Caki2 (cell line): ENCODE measurements around the gene TRIM37. TPM values are rescaled to one million over a fixed set of nuclear protein-coding genes. Genes with fewer than 3 reads are reported as not detected.

Experiments used
- DNase-seq: peaks from one replicate; pipeline ENCODE4 v3.0.0-alpha.2; 2015; ENCODE audit warnings: low read depth
- in situ Hi-C: cut with HindIII; loops from 2 replicates; pipeline ENCODE4 v1.10.0; 2016; ENCODE audit warnings: low sequenced_read_pairs, low pct_unique_long_range_greater_than_20kb, mixed read lengths
- total RNA-seq: library from RNA; depleted of rRNA; stranded (reverse); fragments of >200 nt; shearing (Covaris generic); gene quantifications from 2 replicates; pipeline ENCODE4 v1.2.3, GENCODE V29; 2014; ENCODE audit warnings: low replicate concordance

TRIM37 gene
- total RNA-seq, 1 experiment from 2014 or later: 17.9 TPM

GRCh38 chr17:59067340-59067739 is 39.3 kb downstream of the TRIM37 start:
- in situ Hi-C loops: no loop called here
- no peak for DNase-seq

- in situ Hi-C loops: no loop called here
Observed at GRCh38 chr17:59062509-59062908, 44.2 kb downstream of the TRIM37 start.

GRCh38 chr17:59056857-59057256 is 49.8 kb downstream of the TRIM37 start:
- in situ Hi-C loops: no loop called here
- DNase-seq: no peak

More at GRCh38 chr17:59062509-59062908, 44.2 kb downstream of the TRIM37 start:
- no peak for DNase-seq

DNA sequence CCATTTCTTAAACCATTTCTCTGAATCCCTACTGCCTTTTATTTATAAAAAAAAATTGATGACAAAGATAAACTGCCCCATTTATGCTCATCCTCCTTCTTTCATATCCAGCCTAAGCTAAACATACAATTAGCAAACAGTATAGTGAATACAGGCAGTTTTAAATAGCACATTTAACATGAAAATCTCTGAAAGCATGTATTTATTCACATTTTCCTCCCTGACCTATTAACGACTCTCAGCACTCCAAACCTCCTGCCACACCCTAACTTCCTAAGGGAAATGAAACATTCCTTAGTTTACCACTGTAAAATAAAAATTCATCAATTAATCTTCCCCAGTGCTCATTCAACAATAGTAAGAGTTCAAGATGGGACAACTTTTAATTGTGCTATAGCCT is 56.9 kb downstream of the TRIM37 start:
- in situ Hi-C loops: no loop called here
- DNase-seq: no peak

- in situ Hi-C loops: no loop called here
- DNase-seq: no peak
Observed at GRCh38 chr17:59047616-59048015, 59.1 kb downstream of the TRIM37 start.

DNA sequence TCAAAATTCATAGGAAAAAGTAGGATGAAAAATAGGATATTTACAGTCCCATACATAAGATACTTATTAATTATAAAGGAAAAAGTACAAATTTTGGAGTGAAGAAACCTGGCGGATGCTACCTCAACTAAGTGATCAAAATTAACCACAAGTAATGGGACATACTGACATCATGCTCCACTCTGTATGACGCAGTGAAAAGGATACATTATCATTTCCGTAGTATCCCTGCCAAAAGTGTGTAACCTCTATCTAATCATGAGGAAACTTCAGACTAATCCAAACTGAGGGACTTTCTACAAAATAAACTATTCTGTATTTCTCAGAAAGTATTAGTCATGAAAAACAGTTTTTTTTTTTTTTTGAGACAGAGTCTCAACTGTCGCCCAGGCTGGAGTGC is 60.5 kb downstream of the TRIM37 start:
- in situ Hi-C loops: no loop called here
- DNase-seq: no peak

DNA sequence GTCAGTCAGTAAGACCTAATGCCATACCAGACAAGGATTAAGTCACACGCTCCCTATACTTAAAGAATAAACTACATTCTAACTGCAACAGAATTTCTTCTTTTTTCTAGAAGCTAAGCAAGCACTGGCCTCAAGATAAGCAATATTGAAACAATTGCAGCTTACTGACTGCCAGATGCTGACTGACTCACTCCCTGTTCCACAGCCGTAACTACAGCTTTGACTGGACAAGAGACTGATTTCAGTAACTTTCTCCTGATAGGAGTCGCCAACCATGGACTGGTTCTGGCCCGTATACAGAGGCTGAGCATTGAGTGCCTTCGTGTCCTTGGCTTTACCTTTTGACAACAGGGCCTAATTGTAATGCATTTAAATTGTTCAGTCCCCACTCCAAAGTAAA is 67.9 kb downstream of the TRIM37 start:
- in situ Hi-C loops: no loop called here
- DNase-seq: no peak

DNA sequence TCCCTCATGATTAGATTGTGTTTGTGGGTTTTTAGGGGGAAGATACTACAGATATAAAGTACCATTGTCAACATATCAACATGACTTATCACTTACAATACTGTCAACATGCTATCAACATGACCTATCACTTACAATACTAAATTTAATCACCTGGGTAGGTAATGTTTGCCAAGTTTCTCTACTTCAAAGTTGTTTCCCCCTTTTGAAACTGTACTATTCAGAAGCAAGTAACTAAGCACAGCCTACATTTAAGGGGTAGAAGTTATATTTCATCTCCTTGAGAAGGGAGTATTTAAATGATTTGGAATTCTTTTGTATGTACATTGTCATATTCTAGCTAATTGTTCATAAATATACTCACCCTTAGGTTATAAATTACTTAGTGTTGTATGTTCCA is 68.7 kb downstream of the TRIM37 start:
- in situ Hi-C loops: no loop called here
- no peak for DNase-seq

GRCh38 chr17:59030811-59031210 is 75.9 kb downstream of the TRIM37 start:
- in situ Hi-C loops: no loop called here
- DNase-seq: no peak

GRCh38 chr17:59028328-59028727 is 78.4 kb downstream of the TRIM37 start:
- no peak for DNase-seq
- in situ Hi-C loops: no loop called here

- in situ Hi-C loops: no loop called here
- DNase-seq: peak; percentile 6
Observed at GRCh38 chr17:59027750-59028149, 78.9 kb downstream of the TRIM37 start.

DNA sequence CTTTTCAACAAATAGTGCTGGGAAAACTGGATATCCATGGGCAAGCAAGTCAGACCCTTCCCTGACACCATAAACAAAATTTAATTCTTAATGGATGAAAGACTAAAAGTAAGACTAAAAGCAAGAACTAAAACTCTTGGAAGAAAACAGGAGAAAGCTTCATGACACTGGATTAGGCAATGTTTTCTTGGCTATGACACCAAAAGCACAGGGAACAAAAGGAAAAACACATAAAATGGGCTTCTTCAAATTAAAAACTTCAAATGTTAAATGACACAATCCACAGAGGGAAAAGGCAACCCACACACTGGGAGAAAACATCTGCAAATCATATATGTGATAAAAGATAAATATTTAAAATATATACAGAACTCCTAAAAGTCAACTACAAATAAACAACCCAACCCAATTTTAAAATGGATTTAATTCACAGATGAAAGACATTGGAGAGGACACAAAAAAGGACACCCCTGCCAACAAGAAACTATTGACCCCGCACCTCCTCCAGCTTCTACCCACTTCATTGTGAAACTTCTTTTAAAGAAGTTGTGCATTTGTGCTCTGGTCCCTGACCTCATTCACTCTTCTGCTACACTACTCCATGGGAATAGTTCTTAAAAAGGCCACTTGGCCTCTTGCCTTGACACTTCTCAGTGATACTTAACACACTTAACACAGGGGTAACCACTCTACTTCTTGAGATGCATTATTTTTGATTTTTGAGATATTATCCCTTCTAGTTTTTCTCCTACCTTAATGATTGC is 80.3 kb downstream of the TRIM37 start:
- no peak for DNase-seq
- in situ Hi-C loops: no loop called here

DNA sequence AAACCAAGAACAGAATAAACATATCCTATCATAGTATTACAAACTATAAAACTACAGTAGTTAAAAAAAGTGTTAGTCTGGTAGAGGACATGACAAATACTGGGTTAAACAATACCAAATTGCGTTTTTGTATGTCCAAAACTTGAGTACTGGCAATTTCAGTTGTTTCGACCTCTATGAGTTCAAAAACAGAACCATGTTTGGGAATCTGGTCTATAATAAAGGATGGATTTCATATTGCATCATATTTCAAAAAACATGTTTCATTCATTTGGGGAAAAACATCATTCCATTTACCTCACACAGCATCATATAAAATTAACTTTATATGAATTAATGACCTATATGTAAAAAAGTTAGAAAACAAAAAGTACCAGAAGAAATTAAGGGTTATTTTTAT is 81.8 kb downstream of the TRIM37 start:
- DNase-seq: no peak
- in situ Hi-C loops: no loop called here

DNA sequence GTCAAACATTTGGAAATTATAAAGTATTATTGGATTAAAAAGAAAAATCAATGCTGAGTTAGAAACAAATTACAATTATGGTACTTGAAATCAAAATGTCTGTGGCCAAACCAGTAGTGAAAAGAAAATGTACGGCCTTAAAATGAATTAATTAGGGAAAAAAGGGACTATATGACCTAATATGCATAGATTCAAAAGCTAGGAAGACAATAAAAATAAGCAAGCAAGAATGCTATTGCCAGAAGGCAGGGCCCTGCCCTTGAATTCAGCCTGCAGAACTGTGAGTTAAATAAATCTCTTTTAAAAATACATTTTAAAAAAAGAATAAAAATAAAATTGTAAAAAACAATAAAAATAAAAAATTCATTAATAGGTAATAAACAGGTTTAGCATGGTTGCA is 88.7 kb downstream of the TRIM37 start:
- no peak for DNase-seq
- in situ Hi-C loops: no loop called here

- in situ Hi-C loops: no loop called here
- DNase-seq: no peak
Observed at GRCh38 chr17:59011975-59012374, 94.7 kb downstream of the TRIM37 start.

DNA sequence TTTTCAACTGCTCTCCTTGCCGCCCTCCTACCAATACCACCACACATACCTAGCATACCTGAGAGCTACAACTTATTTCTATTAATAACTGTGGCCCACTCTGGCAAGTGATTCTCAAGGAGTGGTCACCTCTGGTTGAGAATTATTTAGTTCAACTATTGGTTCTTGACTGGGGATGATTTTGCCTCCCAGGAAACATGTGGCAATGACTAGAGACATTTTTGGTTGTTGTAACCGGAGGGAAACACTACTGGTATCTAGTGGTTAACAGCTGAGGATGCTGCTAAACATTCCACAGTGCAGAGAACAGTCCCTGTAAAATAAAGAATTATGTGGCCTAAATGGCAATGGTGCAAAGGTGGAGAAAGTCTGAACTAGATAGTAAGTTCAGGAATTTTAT is 96.7 kb downstream of the TRIM37 start:
- DNase-seq: no peak
- in situ Hi-C loops: no loop called here

GRCh38 chr17:59008737-59009136 is 97.9 kb downstream of the TRIM37 start:
- in situ Hi-C loops: no loop called here
- no peak for DNase-seq

DNA sequence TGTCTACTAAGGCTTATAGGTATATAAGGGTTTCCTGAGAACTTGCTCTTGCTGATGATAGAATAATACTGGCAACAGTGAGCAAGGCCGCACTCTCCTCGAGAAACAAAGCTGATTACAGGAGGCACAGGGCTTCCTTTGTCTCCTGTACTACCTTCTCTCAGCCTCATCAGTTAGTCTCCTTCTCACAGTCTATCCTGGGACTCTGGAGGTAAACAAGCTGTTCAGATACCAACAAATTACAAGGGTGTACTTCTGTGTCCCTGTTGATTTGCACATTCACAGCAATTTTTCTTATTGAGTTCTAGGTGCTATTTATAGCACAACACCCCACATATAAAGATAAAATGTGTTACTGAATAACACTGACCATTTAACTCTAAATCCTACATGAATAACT is 98.7 kb downstream of the TRIM37 start:
- no peak for DNase-seq
- in situ Hi-C loops: no loop called here

- peak; percentile 49 for DNase-seq
- in situ Hi-C loops: no loop called here
Observed at GRCh38 chr17:59004338-59005111, 102.2 kb downstream of the TRIM37 start.

- DNase-seq: no peak
- in situ Hi-C loops: no loop called here
Observed at GRCh38 chr17:59003860-59004259, 102.8 kb downstream of the TRIM37 start.
